ENCODE data around the gene CDH13.

- TF ChIP-seq CTCF (IDR thresholded peaks at IDR 0.05) (no peak), POLR2A (IDR thresholded peaks at IDR 0.05) (no peak), EP300 (IDR thresholded peaks at IDR 0.05) (no peak)
Observed at GRCh38 chr16:83599789-83600462, 973.2 kb downstream of the CDH13 start.
